T47D (cell line): ENCODE data around the gene PIGU.

ENCODE experiments used
- DNase-seq, 2 experiments: peaks; one replicate each; pipeline versions ENCODE4 v3.0.0 to v3.0.0-alpha.2; 2011 to 2012; ENCODE audit warnings: low read depth in 1 of 2, low spot score in 1 of 2
- JUND ChIP-seq: IDR thresholded peaks from 2 replicates; pipeline ENCODE4 v1.6.1; 2012; ENCODE audit warnings: low read depth
- in situ Hi-C: cut with HindIII; loops from 2 replicates; pipeline ENCODE4 v1.10.0; 2016; ENCODE audit warnings: low sequenced_read_pairs, low pct_unique_long_range_greater_than_20kb

PIGU gene

DNA sequence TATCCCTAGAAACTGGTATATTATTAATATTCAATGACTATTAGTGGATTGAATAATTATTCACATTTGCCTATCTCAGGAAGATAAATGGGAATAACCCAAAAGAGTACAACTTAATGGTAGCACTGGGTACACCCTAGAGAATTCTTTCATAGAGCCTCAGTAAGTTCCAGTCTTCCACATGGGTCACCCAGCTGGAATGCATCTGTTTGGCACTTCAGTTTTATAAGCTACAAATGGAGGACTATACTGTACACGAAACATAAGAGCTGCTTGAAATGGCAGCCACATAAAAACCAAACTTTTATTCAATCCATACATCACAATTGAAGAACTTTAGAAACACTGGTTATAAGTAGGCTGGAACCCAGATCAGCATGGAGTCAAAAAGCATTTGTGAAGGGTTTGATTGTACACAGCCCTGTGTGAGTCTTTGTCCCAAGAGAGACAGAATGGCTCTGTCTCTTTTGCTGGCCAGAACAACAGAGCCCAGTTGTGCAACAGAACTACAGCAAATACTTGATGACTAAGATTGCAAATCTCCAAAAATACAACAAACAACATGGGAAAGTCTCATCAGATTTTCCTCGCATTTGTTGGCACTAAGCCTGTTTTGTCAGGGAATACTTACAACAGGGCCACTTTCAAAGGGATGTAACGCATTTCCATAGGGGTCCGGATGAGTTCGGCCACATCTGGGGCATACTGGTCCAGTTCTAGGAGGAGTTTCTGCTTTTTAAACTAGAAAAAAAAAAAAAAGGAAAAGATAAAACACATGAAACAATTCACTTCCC is 39.5 kb downstream of the PIGU start:
- in situ Hi-C loops = no loop called here
- no peak for DNase-seq

DNA sequence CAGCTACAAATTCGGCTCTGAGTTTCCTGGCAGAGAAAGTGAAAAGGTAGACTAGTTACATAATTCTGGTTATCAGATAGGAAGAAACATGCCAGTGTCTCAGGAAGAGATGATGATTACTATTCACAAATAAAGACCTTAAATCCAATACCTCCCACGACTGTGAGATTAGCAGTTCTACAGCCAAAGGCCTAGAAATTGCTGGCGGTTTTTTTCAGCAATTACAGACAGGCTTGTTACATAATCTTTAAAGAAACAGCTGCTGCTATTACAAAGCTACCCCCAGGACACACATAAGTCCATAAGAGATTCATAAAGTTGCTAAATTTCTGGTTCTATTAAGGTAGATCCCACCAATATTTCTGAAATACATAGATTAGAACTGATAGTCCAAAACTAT is 40.2 kb downstream of the PIGU start:
- in situ Hi-C loops = no loop called here
- no peak for TF ChIP-seq JUND
- DNase-seq = no peak

More for the DNA sequence above, 39.5 kb downstream of the PIGU start:
- TF ChIP-seq JUND = no peak

- DNase-seq = no peak
- TF ChIP-seq JUND = no peak
- in situ Hi-C loops = no loop called here
Observed at GRCh38 chr20:34634392-34634791, 42.5 kb downstream of the PIGU start.

DNA sequence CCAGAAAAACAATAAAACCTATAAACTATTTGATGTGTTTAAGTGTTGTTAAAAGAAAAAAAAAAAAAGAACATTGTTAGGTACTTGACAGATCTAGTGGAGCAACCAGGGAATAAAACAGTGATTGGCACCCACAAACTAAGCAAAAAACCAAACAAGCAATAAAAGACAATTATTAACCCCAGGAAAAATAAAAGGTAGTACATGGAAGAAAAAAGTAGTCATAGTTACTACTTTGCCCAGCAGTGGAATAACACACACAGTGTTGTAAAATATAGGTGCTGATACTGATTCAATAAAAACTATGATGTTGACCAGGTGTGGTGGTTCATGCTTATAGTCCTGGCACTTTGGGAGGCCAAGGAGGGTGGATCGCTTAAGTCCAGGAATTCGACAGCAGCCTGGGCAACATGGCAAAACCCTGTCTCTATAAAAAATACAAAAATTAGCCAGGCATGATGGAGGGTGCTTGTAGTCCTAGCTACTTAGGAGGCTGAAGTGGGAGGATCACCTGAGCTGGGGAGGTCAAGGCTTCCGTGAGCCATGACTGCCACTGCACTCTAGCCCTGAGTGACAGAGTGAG is 43.9 kb downstream of the PIGU start:
- no peak for DNase-seq
- TF ChIP-seq JUND = no peak
- in situ Hi-C loops = no loop called here

DNA sequence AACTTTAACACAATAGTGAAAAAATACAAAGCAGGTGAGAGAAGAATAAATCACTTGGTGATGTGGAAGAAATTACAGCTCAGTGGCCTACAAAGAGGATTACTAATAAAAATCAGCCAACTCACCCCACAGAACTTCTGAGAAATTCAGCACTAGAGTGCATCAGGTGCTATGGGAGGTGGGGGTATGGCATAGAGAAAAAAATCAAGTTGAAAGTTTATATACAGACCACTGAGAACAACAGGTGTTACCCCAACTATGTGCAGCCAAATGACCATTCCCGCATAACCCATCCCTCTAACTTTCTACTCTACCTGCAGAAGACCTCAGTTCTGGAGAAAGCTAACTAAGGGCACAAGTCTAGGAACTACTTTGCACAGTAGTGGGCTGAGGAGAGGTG is 47.0 kb downstream of the PIGU start:
- in situ Hi-C loops = no loop called here
- no peak for TF ChIP-seq JUND
- no peak for DNase-seq

DNA sequence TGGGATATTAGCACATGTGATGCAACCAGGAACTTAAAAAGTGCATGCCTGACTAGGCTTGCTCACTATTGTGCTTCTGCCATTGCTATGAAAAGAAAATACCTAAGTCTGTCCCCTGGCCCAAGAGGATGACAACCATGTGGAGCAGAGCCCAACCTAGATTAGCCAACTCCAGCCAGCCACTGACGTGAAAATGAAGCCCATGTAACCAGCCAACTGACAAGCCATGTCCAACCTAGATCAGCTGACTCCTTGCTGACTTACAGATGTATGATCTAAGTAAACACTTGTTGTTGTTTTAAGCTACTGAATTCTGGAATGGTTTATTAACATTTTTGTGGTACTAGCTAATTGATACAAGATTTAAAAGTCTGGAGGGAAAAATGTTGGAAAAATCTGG is 47.5 kb downstream of the PIGU start:
- no peak for DNase-seq
- no peak for TF ChIP-seq JUND

GRCh38 chr20:34628026-34628425 is 48.9 kb downstream of the PIGU start:
- DNase-seq = no peak
- no peak for TF ChIP-seq JUND
- in situ Hi-C loops = no loop called here

More for the DNA sequence above, 47.5 kb downstream of the PIGU start:
- in situ Hi-C loops = no loop called here

GRCh38 chr20:34627458-34627857 is 49.4 kb downstream of the PIGU start:
- no peak for TF ChIP-seq JUND
- in situ Hi-C loops = no loop called here
- no peak for DNase-seq

GRCh38 chr20:34626992-34627391 is 49.9 kb downstream of the PIGU start:
- in situ Hi-C loops = no loop called here
- TF ChIP-seq JUND = no peak
- DNase-seq = no peak

- no peak for DNase-seq
Observed at GRCh38 chr20:34624629-34625028, 52.3 kb downstream of the PIGU start.

GRCh38 chr20:34622821-34623451 is 54.0 kb downstream of the PIGU start:
- TF ChIP-seq JUND = no peak
- in situ Hi-C loops = no loop called here
- no peak for DNase-seq

More at GRCh38 chr20:34624629-34625028, 52.3 kb downstream of the PIGU start:
- no peak for TF ChIP-seq JUND
- in situ Hi-C loops = no loop called here

GRCh38 chr20:34621383-34622367 is 55.2 kb downstream of the PIGU start:
- TF ChIP-seq JUND = no peak
- DNase-seq = peak in 1 of 2 experiments; percentile 47
- in situ Hi-C loops = no loop called here
